Measurements from ENCODE around the gene AKR7A3.
"Not testable (repeated sequence)": the region's sequence is repeated elsewhere in the genome, so short reads cannot be mapped to it uniquely, and the experiment has no call there.

The AKR7A3 gene

DNA sequence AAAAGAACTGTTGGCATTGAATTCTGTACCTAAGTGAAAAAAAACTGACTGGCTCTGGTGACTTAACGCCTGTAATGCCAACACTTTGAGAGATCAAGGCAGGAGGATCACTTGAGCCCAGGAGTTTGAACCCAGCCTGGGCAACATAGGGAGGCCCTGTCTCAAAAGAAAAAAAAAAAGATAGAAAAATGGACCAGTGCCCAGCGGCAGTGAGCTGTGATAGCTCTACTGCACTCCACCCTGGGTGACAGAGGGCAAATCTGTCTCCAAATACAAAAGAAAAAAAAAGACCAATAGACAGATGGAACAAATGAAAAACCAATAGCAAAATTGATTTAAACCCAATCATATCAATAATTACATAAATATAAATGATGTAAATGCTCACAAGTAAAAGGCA is 674 bp upstream of the AKR7A3 start:
- no peak for DNase-seq (ENCODE audit: low read depth)

DNA sequence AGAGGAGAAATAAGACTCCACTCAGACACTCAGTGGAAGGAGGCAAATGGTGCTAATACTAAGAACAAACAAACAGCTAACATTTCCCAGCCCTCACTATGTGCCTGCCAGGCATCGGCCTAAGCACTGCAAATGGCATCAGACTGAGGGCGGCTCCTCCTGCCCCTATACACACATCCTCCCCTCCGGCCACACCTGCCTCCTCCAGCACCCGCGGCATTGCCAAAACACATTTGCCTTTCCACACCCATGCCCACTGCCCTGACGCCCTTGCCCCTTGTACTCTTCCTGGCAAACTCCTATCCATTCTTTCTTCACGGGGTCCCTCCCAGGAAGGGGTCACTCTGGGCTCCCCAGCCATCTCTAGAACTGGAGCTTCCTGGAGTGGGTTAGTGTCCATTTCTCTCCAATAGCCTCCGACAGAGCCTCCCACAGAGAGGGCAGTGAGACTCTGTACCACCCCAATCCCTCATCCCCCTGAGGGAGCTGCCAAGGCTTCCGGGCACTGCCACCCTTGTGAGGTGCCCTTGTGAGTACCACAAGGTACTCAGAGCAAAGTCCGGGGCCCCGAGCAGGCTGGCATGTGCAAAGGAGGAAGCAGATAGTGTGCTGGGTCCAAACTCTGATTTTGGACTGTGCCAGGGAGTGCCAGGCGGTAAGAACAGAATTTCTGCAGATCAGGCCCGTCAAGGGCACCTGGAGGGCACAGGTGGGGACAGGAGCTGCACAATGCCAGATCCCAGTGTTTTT is 959 bp downstream of the AKR7A3 start:
- no peak for DNase-seq (ENCODE audit: low read depth)

DNA sequence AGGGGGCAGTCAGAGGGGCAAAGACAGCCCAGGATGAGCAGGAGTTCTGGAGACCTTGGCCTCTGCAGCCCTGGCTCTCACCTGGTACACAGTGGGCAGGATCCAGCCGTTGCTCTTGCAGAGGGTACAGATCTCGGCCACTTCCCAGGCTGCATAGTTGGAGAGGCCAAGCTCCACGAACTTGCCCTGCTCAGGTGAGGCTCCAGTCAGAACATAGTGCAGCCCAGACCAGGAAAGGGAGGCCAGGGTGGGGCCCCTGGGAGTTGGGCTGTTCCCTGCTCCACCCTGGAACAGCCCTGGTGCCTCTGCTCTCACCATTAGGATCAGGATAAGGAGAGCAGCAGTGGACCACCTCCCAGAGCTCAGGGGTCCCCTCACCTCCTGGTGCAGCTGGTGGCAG is 2.8 kb downstream of the AKR7A3 start:
- not testable (repeated sequence) for DNase-seq (ENCODE audit: low read depth)

DNA sequence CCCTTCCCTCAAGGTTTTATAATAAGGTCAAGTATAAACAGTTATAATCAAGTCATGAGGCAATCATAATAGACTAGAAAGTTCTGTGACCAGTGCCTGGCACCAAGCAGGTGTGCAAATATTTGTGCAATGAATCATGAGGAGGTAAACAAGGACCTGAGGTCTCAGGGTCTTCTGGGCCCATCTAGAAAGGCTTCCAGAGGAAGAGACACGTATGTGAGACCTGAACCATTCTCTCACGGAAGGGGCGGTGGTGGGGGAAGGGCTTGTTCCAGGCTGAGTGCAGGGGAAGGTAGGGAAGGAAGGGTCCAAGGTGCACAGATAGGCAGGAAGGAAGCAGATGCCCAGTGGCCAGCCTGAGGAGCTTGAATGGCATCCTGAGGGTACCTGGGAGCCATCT is 3.2 kb downstream of the AKR7A3 start:
- not testable (repeated sequence) for DNase-seq (ENCODE audit: low read depth)

DNA sequence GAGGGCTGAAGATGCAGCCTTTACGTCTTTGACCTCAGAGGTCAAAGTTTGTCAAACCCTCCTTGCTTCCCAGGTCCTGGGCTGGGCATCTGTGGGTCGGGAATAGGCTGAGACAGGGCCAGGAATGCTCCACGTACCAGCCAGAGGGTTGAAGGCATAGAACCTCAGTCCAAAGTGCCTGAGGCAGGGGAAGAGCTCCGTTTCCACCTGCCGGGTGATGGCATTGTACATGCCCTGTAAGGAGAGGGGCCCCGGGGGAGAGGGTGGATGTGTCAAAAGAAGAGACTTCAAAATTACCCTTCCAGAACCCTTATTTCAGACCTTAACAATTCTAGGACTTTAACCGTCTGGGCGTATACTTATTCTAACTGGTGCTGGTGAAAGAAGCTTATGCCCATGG is 3.7 kb downstream of the AKR7A3 start:
- no peak for DNase-seq (ENCODE audit: low read depth)

DNA sequence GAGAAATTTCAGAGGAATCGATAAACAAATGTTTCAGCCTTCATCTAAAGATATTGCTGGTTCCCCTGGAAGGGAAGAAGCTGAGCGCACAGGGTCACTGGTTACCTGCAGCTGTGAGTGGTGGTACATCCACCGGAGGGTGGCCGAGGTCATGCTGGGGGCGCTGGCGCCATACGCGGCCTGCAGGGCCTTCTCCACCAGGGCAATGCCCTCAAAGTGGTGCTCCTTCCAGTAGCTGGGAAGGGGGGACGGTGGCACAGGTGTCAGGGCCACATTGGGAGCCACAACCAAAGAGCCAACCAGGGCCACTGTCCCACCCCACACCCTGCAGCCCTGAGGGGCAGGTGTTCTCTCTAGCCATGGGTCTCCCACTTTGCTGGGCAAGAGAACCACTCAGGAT is 4.7 kb downstream of the AKR7A3 start:
- DNase-seq (ENCODE audit: low read depth) = no peak

DNA sequence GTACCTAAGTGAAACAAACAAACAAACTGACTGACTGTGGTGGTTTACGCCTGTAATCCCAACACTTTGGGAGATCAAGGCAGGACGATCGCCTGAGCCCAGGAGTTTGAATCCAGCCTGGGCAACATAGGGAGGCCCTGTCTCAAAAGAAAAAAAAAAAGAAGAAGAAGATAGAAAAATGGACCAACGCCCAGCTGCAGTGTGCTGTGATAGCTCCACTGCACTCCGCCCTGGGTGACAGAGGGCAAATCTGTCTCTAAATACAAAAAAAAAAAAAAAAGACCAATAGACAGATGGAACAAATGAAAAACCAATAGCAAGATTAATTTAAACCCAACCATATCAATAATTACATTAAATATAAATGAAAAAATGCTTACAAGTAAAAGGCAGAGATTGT is 13.9 kb downstream of the AKR7A3 start:
- DNase-seq (ENCODE audit: low read depth) = no peak

DNA sequence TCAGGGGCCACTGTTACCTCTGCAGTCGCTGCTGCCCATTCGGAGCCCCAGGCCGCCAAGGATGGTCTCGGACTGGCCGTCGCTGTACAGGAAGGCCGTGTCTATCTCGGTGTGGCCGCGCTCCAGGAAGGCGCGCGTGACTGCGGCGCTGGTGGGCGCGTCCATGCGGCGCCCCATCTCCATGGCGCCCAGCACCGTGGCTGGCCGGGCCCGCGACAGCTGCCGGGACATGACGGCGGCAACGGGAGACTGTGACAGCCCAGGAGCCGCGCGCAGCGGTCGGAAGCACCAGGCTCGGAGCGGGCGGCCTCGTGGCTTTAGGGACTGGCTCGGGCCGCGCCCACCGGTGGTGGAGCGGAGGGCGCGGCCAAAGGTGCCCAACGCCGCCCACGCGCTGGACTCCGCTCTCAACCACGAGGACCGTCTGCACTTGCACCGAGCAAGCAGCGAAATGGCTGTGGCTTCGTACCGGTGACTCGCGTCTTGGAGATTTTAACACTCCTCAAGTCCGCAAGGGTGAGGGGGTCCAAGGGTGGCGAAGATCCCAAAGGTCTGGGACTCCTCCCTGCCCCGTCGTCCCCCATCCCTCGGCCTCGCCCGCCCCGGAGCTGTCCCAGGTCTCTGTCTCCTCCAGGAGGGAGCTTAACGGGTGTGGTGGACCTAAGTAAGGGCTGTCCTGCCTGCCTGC is 14.6 kb downstream of the AKR7A3 start:
- not testable (repeated sequence) for DNase-seq (ENCODE audit: low read depth)

DNA sequence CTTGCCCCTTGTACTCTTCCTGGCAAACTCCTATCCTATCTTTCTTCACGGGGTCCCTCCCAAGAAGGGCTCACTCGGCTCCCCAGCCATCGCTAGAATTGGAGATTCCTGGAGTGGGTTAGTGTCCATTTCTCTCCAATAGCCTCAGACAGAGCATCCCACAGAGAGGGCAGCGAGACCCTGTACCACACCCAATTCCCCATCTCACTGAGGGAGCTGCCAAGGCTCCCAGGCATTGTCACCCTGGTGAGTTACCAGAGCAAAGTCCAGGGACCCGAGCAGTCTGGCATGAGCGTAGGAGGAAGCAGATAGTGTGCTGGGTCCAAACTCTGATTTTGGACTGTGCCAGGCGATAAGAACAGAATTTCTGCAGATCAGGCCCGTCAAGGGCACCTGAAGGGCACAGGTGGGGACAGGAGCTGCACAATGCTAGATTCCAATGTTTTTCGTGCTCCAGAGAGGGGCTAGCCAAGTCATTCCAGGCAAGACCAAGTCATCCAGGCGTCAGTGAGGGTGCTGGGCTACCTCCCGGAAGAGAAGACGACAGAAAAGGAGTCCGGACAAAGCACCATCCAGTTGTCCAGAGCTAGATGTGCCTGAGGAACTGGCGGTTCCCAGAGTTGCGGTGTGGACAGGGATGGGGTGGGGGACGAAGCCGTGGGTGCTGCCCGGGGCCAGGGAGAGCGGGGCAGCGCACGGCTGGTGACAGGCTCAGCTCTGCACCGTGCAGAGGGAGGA is 15.3 kb downstream of the AKR7A3 start:
- no peak for DNase-seq (ENCODE audit: low read depth)

DNA sequence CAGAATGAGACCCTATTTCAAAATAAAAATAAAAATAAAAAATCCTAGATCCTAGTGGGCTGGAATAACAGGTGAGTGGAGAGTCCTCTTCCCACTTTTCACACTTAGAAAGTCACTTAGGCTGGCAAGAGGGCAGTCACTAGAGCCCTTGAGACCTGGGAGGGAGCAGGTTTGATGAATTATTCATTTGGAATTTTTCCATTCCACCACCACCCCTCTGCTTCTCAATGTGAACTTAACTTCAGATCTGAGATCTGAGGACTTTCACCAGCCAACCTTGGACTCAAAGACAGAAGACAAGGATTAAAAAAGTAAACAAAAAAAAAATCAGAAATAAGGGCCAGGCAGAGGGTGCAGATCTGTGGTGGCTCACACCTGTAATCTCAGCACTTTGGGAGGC is 16.5 kb downstream of the AKR7A3 start:
- no peak for DNase-seq (ENCODE audit: low read depth)

DNA sequence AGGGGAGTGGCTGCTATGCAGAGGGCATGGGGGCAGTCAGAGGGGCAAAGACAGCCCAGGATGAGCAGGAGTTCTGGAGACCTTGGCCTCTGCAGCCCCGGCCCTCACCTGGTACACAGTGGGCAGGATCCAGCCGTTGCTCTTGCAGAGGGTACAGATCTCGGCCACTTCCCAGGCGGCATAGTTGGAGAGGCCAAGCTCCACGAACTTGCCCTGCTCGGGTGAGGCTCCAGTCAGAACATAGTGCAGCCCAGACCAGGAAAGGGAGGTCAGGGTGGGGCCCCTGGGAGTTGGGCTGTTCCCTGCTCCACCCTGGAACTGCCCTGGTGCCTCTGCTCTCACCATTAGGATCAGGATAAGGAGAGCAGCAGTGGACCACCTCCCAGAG is 18.2 kb downstream of the AKR7A3 start:
- not testable (repeated sequence) for DNase-seq (ENCODE audit: low read depth)

DNA sequence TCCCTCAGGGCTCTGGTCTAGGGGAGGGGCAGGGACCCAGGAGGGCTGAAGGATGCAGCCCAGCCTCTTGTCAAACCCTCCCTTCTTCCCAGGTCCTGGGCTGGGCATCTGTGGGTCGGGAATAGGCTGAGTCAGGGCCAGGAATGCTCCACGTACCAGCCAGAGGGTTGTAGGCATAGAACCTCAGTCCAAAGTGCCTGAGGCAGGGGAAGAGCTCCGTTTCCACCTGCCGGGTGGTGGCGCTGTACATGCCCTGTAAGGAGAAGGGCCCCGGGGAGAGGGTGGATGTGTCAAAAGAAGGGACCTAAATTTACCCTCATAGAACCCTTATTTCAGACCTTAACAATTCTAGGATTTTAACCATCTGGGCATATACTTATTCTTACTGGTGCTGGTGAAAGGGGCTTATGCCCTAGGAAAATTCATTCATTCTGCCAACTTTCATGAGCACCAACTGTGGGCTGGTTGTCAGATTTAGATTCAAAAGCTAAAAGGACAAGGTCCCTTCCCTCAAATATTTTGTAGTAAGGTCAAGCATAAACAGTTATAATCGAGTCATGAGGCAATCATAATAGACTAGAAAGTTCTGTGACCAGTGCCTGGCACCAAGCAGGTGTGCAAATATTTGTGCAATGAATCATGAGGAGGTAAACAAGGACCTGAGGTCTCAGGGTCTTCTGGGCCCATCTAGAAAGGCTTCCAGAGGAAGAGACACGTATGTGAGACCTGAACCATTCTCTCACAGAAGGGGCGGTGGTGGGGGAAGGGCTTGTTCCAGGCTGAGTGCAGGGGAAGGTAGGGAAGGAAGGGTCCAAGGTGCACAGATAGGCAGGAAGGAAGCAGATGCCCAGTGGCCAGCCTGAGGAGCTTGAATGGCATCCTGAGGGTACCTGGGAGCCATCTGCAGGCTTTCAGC is 18.9 kb downstream of the AKR7A3 start:
- DNase-seq (ENCODE audit: low read depth) = not testable (repeated sequence)

DNA sequence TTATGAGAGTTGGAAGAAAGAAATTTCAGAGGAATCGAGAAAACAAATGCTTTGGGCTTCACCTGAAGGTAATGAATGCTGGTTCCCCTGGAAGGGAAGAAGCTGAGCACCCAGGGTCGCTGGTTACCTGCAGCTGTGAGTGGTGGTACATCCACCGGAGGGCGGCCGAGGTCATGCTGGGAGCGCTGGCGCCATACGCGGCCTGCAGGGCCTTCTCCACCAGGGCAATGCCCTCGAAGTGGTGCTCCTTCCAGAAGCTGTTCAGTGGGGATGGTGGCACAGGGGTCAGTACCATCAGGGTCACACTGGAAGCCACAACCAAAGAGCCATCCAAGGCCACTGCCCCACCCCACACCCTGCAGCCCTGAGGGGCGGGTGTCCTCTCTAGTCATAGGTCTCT is 20.1 kb downstream of the AKR7A3 start:
- DNase-seq (ENCODE audit: low read depth) = no peak

DNA sequence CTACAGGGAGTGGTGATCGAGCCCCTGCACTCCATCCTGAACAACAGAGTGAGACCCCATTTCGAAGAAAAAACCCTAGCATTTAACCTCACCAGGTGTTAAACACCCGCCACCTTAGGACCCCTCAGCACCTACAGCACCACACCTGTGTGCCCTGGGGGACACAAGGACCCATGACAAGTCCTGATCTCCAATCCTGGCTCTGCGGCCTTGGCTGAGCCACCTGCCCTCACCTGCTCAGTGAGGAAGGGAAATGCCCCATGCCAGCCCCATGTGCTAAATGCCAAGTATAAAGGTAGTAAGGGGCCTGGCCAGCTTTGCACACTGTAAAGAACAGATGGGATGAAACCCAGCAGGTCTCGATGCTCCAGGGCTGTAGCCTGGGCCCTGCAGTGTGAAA is 25.8 kb downstream of the AKR7A3 start:
- DNase-seq (ENCODE audit: low read depth) = no peak

DNA sequence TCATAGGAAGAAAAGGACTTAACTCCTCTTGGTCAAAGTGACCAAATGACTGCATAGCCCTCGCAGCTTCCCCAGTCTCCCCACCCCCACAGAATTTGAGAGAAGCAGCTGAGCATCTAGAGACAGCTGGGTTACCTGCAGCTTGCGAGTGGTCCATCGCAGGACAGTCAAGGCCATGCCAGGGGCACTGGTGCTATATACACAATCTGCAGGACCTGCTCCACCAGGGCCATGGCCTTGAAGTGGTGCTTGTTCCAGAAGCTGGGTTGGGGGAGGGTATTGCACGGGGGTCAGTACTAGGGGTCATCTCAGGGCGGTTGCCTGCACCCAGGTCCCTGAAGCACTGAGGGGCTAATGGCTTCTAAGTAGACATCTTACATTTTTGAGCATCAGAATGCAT is 26.5 kb downstream of the AKR7A3 start:
- DNase-seq (ENCODE audit: low read depth) = no peak

DNA sequence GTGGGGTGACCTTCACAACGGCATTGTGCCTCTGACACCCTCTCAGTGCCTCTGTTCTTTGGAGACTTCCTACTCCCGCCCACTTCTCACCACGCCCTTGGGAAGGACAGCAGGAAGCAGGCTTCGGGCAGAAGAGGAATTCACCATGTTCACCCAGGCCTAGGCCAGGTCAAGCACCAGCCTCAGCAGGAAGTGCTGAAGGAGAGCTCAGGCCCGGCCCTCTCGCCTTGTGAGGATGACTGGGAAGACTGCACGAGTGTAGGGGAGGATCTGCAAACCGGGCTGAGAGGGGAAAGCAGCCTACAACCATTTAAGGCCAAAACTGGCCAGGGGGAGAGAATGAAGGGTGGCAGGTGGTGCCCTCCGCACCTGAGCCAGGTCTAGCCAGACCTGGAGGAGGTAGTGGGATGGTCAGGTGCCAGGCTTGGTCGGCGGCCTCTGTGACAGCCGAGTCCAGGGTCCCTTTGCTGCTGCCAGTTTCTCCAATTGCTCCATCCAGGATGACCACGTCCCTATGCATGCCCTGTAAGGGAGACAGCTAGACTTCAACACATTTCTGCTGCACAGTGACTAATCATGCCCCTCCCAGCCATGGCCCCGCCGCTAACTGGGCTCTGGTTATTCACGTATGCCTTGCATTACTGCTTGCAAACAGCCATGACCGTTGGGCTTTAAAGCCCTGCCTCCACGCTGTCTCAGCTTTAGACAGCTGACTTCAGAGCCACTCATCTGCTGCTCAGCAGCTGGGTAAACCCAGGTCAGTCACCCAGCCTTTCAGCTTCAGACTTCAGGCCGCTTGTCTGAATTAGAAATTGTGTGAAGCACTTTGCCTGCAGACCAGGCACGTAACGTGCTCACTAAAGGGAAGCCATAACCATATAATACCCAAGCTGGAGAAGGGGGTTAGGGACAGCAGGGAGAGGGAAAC is 28.1 kb downstream of the AKR7A3 start:
- no peak for DNase-seq (ENCODE audit: low read depth)

DNA sequence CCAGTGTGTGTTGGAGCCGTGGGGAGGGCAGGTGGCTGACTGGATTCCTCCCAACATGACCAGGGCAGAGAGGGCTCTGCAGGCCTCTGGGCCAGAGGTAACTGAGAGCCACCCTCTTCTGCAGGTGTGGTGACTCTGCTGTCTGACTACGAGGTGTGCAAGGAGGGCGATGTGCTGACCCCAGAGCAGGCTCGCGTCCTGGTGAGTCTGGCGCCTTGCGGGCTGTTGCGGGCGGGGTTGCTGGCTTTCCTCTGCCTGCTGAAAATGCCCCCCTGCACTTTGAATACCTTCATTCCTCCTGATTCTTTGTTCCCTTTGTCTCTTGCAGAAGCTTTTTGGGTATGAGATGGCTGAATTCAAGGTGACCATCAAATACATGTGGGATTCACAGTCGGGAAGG is 30.2 kb downstream of the AKR7A3 start:
- no peak for DNase-seq (ENCODE audit: low read depth)

DNA sequence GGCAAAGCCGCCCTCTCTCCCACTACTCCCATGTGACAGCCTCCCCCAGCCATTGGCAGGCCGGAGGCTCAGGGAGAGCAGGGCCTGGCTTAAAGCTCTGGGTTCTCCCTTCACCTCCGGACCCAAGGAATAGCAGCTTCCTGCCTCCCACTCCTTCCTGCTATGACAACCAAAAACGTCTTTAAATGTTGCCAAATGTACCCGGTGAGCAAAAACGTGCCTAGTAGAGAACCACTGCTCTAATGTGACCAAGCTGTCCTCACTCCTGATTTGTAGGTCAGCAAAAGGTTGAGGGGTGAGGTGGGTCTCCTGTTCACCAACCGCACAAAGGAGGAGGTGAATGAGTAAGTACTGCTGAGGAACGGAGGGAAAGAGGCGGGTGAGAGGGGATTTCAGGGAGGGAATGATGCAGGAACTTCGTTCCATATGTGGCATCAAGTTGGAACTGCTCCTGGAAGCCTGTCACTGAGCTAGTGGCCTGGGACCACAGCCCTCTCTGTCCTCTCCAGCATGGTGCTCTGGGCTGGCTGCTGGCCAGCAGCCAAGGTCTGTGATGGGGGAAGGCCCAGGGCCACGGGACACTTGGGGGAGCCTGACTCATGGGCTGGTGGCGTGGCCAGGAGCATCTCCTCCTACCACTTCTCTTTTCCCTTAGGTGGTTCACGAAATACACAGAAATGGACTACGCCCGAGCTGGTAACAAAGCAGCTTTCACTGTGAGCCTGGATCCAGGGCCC is 31.2 kb downstream of the AKR7A3 start:
- no peak for DNase-seq (ENCODE audit: low read depth)

DNA sequence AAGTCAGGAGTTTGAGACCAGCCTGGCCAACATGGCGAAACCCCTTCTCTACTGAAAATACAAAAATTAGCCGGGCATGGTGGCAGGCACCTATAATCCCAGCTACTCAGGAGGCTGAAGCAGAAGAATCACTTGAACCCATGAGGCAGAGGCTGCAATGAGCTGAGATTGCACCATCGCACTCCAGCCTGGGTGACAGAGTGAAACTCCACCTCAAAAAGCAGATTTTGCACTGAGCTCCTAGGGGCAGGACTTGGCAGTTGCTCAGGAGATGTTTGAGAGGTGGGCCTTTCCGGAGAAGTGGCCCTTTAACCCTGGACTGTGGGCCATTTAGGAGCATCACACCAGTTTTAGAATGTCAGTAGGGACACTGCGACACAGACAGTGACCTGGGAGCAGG is 32.3 kb downstream of the AKR7A3 start:
- not testable (repeated sequence) for DNase-seq (ENCODE audit: low read depth)

DNA sequence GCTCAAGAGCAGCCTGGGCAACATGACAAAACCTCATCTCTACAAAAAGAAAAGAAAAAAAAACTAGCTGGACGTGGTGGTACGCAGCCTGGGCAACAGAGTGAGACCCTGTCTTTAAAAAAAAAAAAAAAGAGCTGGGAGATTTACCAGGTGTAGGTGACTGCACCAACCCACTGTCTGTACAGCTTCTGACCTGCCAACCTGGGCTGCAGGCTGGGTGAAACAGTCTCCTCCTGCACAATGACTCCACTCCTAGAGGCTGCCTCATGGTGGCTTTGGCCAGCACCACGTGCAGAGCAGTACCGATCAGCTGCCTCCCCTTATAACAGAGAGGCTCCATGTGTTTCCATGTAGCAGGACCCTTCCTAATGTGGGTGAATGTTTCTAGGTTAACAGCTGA is 33.3 kb downstream of the AKR7A3 start:
- no peak for DNase-seq (ENCODE audit: low read depth)

Data from stimulated activated CD8-positive, alpha-beta memory T cell treated with anti-CD3 and anti-CD28 coated beads, Interleukin-12 subunit alpha, Interleukin-12 subunit beta, amount 100 ng/mL, for 4 hours (primary cell).